Naive thymus-derived CD8-positive, alpha-beta T cell (primary cell): ENCODE measurements around the gene MPZ. TPM values are rescaled to one million over a fixed set of nuclear protein-coding genes. Genes with fewer than 3 reads are reported as not detected.

Source experiments
- ATAC-seq, 2 donors: fragments of 150-1000 bp; cut with Tn5 transposase in 1 of 2; sonication (Bioruptor Pico), chemical (Tn5 transposase) in 1 of 2; 1 replicate in 1 of 2; 2 replicates in 1 of 2; pipeline ENCODE4 v1.10.0; 2021; ENCODE audit warnings: mild to moderate bottlenecking in 2 of 2, moderate library complexity in 2 of 2
- POLR2A ChIA-PET: fragments of 350-600 bp; sonication (Branson Sonifier 250); formaldehyde crosslinking; loops from one replicate; lab custom pipeline; 2021; ENCODE audit warnings: antibody characterized with exemption; lab: Charles Lee
- DNase-seq, 10 donors: peaks; one replicate each; pipeline versions ENCODE4 v3.0.0 to v3.0.0-alpha.2; 2020 to 2022
- H3K27ac Mint-ChIP-seq, 10 donors: one replicate each; pipeline ENCODE4 v1.8.0; 2020 to 2022; ENCODE audit warnings: mild to moderate bottlenecking in 10 of 10, mixed read lengths in 10 of 10, moderate library complexity in 4 of 10, inconsistent platforms in 1 of 10
- H3K27me3 Mint-ChIP-seq, 5 donors: one replicate each; pipeline ENCODE4 v1.8.0; 2021 to 2022; ENCODE audit warnings: mixed read lengths in 5 of 5
- H3K36me3 Mint-ChIP-seq, 3 donors: one replicate each; pipeline ENCODE4 v1.8.0; 2020 to 2022; ENCODE audit warnings: mixed read lengths in 3 of 3, mild to moderate bottlenecking in 2 of 3, inconsistent platforms in 1 of 3
- H3K4me1 Mint-ChIP-seq, 4 donors: one replicate each; pipeline ENCODE4 v1.8.0; 2021 to 2022; ENCODE audit warnings: mixed read lengths in 4 of 4
- H3K4me3 Mint-ChIP-seq, 10 donors: one replicate each; pipeline ENCODE4 v1.8.0; 2020 to 2022; ENCODE audit warnings: mild to moderate bottlenecking in 10 of 10, mixed read lengths in 10 of 10, moderate library complexity in 6 of 10, inconsistent platforms in 1 of 10
- H3K9me3 Mint-ChIP-seq, 9 donors: one replicate each; pipeline ENCODE4 v1.8.0; 2020 to 2022; ENCODE audit warnings: mixed read lengths in 9 of 9, mild to moderate bottlenecking in 3 of 9, inconsistent platforms in 1 of 9, moderate library complexity in 1 of 9
- polyA plus RNA-seq, 3 donors: library from polyadenylated mRNA; unstranded; fragments of 300-500 nt; fragmentation: Illumina TruSeq; gene quantifications; one replicate each; pipeline ENCODE4 v1.2.3, GENCODE V29; 2021
- total RNA-seq, 8 experiments: library from RNA in 2 of 8; stranded (reverse) in 2 of 8; gene quantifications; one replicate each; pipeline ENCODE4 v1.2.3 and lab custom pipeline; 2021 to 2026

The MPZ gene
- total and polyA plus RNA-seq, 5 experiments from 2014 or later, result 11.9 to 12.2 TPM; not detected in 3

GRCh38 chr1:161314201-161314981, 4.6 kb upstream of the MPZ start, which contains the start of gene SDHC:
Gene SDHC, plus strand, starts transcription at chr1:161314381. Its CDS starts 25 bp downstream, at chr1:161314406.
- POLR2A ChIA-PET, result interaction anchor here (0.8 to 2.5 kb wide), 16 partner anchors 8 to 148 kb away, joined by 3 to 28 read pairs (median 5); partner anchors contain the start of genes APOA2, FCER1G, NDUFS2 and PPOX
- ATAC-seq (peak; percentile 98 to 99), DNase-seq (peak; percentile 88 to 95 (median 90))
- Mint-ChIP-seq H3K4me1 (peaks cover 11 to 29% (median 26%) of the 10 kb centered on the region in 4 donors), H3K9me3 (no peaks in the 10 kb centered on the region), H3K27ac (peak within 1 kb of the TSS; percentile 98 to 100 (median 99)), H3K36me3 (peaks cover 0 to 8% (median 2%) of the 10 kb centered on the region in 3 donors), H3K4me3 (peak within 1 kb of the TSS; percentile 96 to 99 (median 98)), H3K27me3 (no peaks in the 10 kb centered on the region)

- DNase-seq, result no peak
- peak overlapping the region; percentile 96 to 99 (median 98) for H3K4me3 Mint-ChIP-seq
- peaks cover 11 to 29% (median 26%) of the 10 kb centered on the region in 4 donors for H3K4me1 Mint-ChIP-seq
- ATAC-seq, result no peak
- POLR2A ChIA-PET, result interaction anchor here (0.6 to 2.5 kb wide), 17 partner anchors 8 to 279 kb away, joined by 3 to 28 read pairs (median 6); partner anchors contain the start of genes APOA2, DEDD, FCER1G and NDUFS2
- H3K27ac Mint-ChIP-seq, result peak overlapping the region; percentile 98 to 100 (median 99)
- no peaks in the 10 kb centered on the region for H3K27me3 Mint-ChIP-seq
- peaks cover 0 to 3% (median 1%) of the 10 kb centered on the region in 3 donors for H3K36me3 Mint-ChIP-seq
- no peaks in the 10 kb centered on the region for H3K9me3 Mint-ChIP-seq
These were observed 3.9 kb upstream of the MPZ start for GRCh38 chr1:161313554-161314200.

GRCh38 chr1:161311595-161312181, 1.9 kb upstream of the MPZ start:
- no peaks in the 10 kb centered on the region for H3K36me3 Mint-ChIP-seq
- POLR2A ChIA-PET, result interaction anchor here (0.5 kb wide), 1 partner anchor 97 kb away, joined by 3 read pairs; no protein-coding TSS in a partner anchor
- H3K27me3 Mint-ChIP-seq, result no peaks in the 10 kb centered on the region
- ATAC-seq (no peak), DNase-seq (no peak)
- H3K9me3 Mint-ChIP-seq, result no peaks in the 10 kb centered on the region
- peaks cover 11 to 32% (median 28%) of the 10 kb centered on the region in 4 donors for H3K4me1 Mint-ChIP-seq
- H3K4me3 Mint-ChIP-seq, result peak overlapping the region in 1 of 10 donors; percentile 11
- peak overlapping the region in 3 of 10 donors; percentile 41 to 67 (median 58) for H3K27ac Mint-ChIP-seq

- POLR2A ChIA-PET, result interaction anchor here (0.6 to 4.0 kb wide), 2 partner anchors 82 to 1076 kb away, joined by 6 to 23 read pairs; partner anchors contain the start of gene TOMM40L
These were observed 1.7 kb downstream of the MPZ start for GRCh38 chr1:161307892-161308638.

GRCh38 chr1:161307230-161307768, 2.5 kb downstream of the MPZ start:
- Mint-ChIP-seq H3K4me3 (peak overlapping the region in 2 of 10 donors; percentile 7 to 32), H3K27ac (peak overlapping the region; percentile 90 to 99 (median 96)), H3K27me3 (no peaks in the 10 kb centered on the region), H3K4me1 (peaks cover 14 to 44% (median 37%) of the 10 kb centered on the region in 4 donors), H3K36me3 (peaks cover 0 to 12% (median 2%) of the 10 kb centered on the region in 3 donors), H3K9me3 (no peaks in the 10 kb centered on the region)
- POLR2A ChIA-PET, result interaction anchor here (0.6 to 4.0 kb wide), 4 partner anchors 81 to 111 kb away, joined by 3 to 23 read pairs (median 12); partner anchors contain the start of genes NDUFS2 and TOMM40L
- peak in 2 of 10 donors; percentile 10 to 13 for DNase-seq
- no peak for ATAC-seq

More at GRCh38 chr1:161307892-161308638, 1.7 kb downstream of the MPZ start:
- peak overlapping the region in 9 of 10 donors; percentile 7 to 99 (median 82) for H3K27ac Mint-ChIP-seq
- DNase-seq, result no peak
- no peaks in the 10 kb centered on the region for H3K9me3 Mint-ChIP-seq
- ATAC-seq, result no peak
- peaks cover 0 to 7% (median 2%) of the 10 kb centered on the region in 3 donors for H3K36me3 Mint-ChIP-seq
- peaks cover 14 to 38% (median 35%) of the 10 kb centered on the region in 4 donors for H3K4me1 Mint-ChIP-seq
- no peaks in the 10 kb centered on the region for H3K27me3 Mint-ChIP-seq
- no peak overlapping the region for H3K4me3 Mint-ChIP-seq

- DNase-seq (peak; percentile 77 to 96 (median 91)), ATAC-seq (peak; percentile 95 to 97)
- Mint-ChIP-seq H3K4me1 (peaks cover 14 to 44% (median 37%) of the 10 kb centered on the region in 4 donors), H3K27me3 (no peaks in the 10 kb centered on the region), H3K9me3 (no peaks in the 10 kb centered on the region), H3K4me3 (peak overlapping the region; percentile 92 to 100 (median 98)), H3K36me3 (peaks cover 0 to 12% (median 2%) of the 10 kb centered on the region in 3 donors), H3K27ac (peak overlapping the region; percentile 90 to 99 (median 96))
- POLR2A ChIA-PET, result interaction anchor here (0.7 to 4.0 kb wide), 23 partner anchors 9 to 510 kb away, joined by 3 to 23 read pairs (median 5); partner anchors contain the start of genes APOA2, B4GALT3, F11R and FCER1G
These were observed 3.8 kb downstream of the MPZ start for GRCh38 chr1:161305867-161306519.

- H3K27ac Mint-ChIP-seq, result peak overlapping the region; percentile 77 to 99 (median 96)
- ATAC-seq, result no peak
These were observed 4.6 kb downstream of the MPZ start for GRCh38 chr1:161304927-161305866.

GRCh38 chr1:161300478-161300877, 9.3 kb downstream of the MPZ start:
- Mint-ChIP-seq H3K4me3 (no peak overlapping the region), H3K27ac (peak overlapping the region in 2 of 10 donors; percentile 10 to 17), H3K4me1 (peaks cover 10 to 33% (median 26%) of the 10 kb centered on the region in 4 donors), H3K27me3 (no peaks in the 10 kb centered on the region), H3K9me3 (no peaks in the 10 kb centered on the region), H3K36me3 (peaks cover 0 to 15% (median 2%) of the 10 kb centered on the region in 3 donors)
- DNase-seq (no peak), ATAC-seq (no peak)
- POLR2A ChIA-PET, result no interaction called here

More at GRCh38 chr1:161304927-161305866, 4.6 kb downstream of the MPZ start:
- H3K27me3 Mint-ChIP-seq, result no peaks in the 10 kb centered on the region
- no peaks in the 10 kb centered on the region for H3K9me3 Mint-ChIP-seq
- peak in 1 of 10 donors; percentile 11 for DNase-seq
- peak overlapping the region; percentile 92 to 100 (median 98) for H3K4me3 Mint-ChIP-seq
- peaks cover 14 to 44% (median 38%) of the 10 kb centered on the region in 4 donors for H3K4me1 Mint-ChIP-seq
- H3K36me3 Mint-ChIP-seq, result peaks cover 0 to 15% (median 2%) of the 10 kb centered on the region in 3 donors
- POLR2A ChIA-PET, result interaction anchor here (0.7 to 4.0 kb wide), 20 partner anchors 9 to 509 kb away, joined by 3 to 23 read pairs (median 5); partner anchors contain the start of genes APOA2, B4GALT3, FCER1G and LY9

GRCh38 chr1:161299347-161299746, 10.4 kb downstream of the MPZ start:
- Mint-ChIP-seq H3K36me3 (peaks cover 0 to 15% (median 2%) of the 10 kb centered on the region in 3 donors), H3K9me3 (no peaks in the 10 kb centered on the region), H3K4me1 (peaks cover 4 to 23% (median 16%) of the 10 kb centered on the region in 4 donors), H3K27ac (peak overlapping the region in 6 of 10 donors; percentile 4 to 83 (median 56)), H3K4me3 (peak overlapping the region in 1 of 10 donors; percentile 6), H3K27me3 (no peaks in the 10 kb centered on the region)
- POLR2A ChIA-PET, result no interaction called here
- ATAC-seq, result peak; percentile 44 to 76
- DNase-seq, result no peak
